SK-N-SH treated with all-trans-retinoic acid at 6 μM for 48 hours (cell line): ENCODE results near the gene MRPL42.

ENCODE experiments used
- ATAC-seq: fragments of 200-7000 bp; cut with Tn5 transposase; 3 replicates; pipeline ENCODE4 v1.9.1; 2020; ENCODE audit warnings: mild to moderate bottlenecking, moderate library complexity
- ARNTL ChIP-seq: fragments of 450-650 bp; formaldehyde crosslinking; IDR thresholded peaks from 2 replicates; pipeline ENCODE4 v1.5.0; 2020; ENCODE audit warnings: low read depth, mild to moderate bottlenecking, moderate library complexity, borderline replicate concordance
- BACH2 ChIP-seq: fragments of 250-450 bp; sonication (Bioruptor Pico); IDR thresholded peaks from 2 replicates; pipeline ENCODE4 v1.9.0; 2021; ENCODE audit warnings: mild to moderate bottlenecking, borderline replicate concordance
- CREB5 ChIP-seq: fragments of 250-450 bp; sonication (Bioruptor Pico); IDR thresholded peaks from 2 replicates; pipeline ENCODE4 v1.5.1; 2020; ENCODE audit warnings: low read depth, mild to moderate bottlenecking, moderate library complexity
- CSDC2 ChIP-seq: fragments of 250-450 bp; sonication (Bioruptor Pico); IDR thresholded peaks from 2 replicates; pipeline ENCODE4 v1.5.0; 2020; ENCODE audit warnings: mild to moderate bottlenecking, moderate library complexity
- ESRRG ChIP-seq: fragments of 250-450 bp; sonication (Bioruptor Pico); IDR thresholded peaks from 2 replicates; pipeline ENCODE4 v1.6.1; 2021; ENCODE audit warnings: mild to moderate bottlenecking
- GLIS3 ChIP-seq: fragments of 250-450 bp; sonication (Bioruptor Pico); IDR thresholded peaks from 2 replicates; pipeline ENCODE4 v1.5.0; 2020; ENCODE audit warnings: mild to moderate bottlenecking, moderate library complexity
- ISL1 ChIP-seq: fragments of 250-450 bp; sonication (Bioruptor Pico); IDR thresholded peaks from 2 replicates; pipeline ENCODE4 v2.1.2; 2022; ENCODE audit warnings: mild to moderate bottlenecking, moderate library complexity
- OSR1 ChIP-seq: fragments of 250-450 bp; sonication (Bioruptor Pico); IDR thresholded peaks from 2 replicates; pipeline ENCODE4 v1.8.0; 2022; ENCODE audit warnings: moderate library complexity, mild to moderate bottlenecking, inconsistent platforms
- PATZ1 ChIP-seq: fragments of 250-450 bp; sonication (Bioruptor Pico); IDR thresholded peaks from 2 replicates; pipeline ENCODE4 v1.8.0; 2020; ENCODE audit warnings: mild to moderate bottlenecking, moderate library complexity, borderline replicate concordance
- PPARA ChIP-seq: fragments of 250-450 bp; sonication (Bioruptor Pico); IDR thresholded peaks from 2 replicates; pipeline ENCODE4 v1.5.0; 2020; ENCODE audit warnings: mild to moderate bottlenecking, borderline replicate concordance
- RARB ChIP-seq: fragments of 250-450 bp; sonication (Bioruptor Pico); IDR thresholded peaks from 2 replicates; pipeline ENCODE4 v1.8.0; 2021; ENCODE audit warnings: mild to moderate bottlenecking, moderate library complexity
- SNAI2 ChIP-seq: fragments of 250-450 bp; sonication (Bioruptor Pico); IDR thresholded peaks from 2 replicates; pipeline ENCODE4 v1.5.0; 2020; ENCODE audit warnings: mild to moderate bottlenecking, moderate library complexity
- TOX ChIP-seq: fragments of 250-450 bp; sonication (Bioruptor Pico); IDR thresholded peaks from 2 replicates; pipeline ENCODE4 v1.8.0; 2021; ENCODE audit warnings: mild to moderate bottlenecking, moderate library complexity, borderline replicate concordance
- ZC3H10 ChIP-seq: fragments of 250-450 bp; sonication (Bioruptor Pico); IDR thresholded peaks from 2 replicates; pipeline ENCODE4 v1.5.1; 2021; ENCODE audit warnings: mild to moderate bottlenecking, moderate library complexity
- ZFP3 ChIP-seq: fragments of 250-450 bp; sonication (Bioruptor Pico); IDR thresholded peaks from 2 replicates; pipeline ENCODE4 v1.5.0; 2020; ENCODE audit warnings: mild to moderate bottlenecking, moderate library complexity
- ZFP30 ChIP-seq: fragments of 450-650 bp; formaldehyde crosslinking; IDR thresholded peaks from 2 replicates; pipeline ENCODE4 v1.5.0; 2022; ENCODE audit warnings: mild to moderate bottlenecking, moderate library complexity
- ZNF565 ChIP-seq: fragments of 450-650 bp; formaldehyde crosslinking; conservative IDR thresholded peaks from 2 replicates; pipeline ENCODE4 v1.5.0; 2020; ENCODE audit warnings: low read depth, mild to moderate bottlenecking, moderate library complexity
- ZNF8 ChIP-seq: fragments of 450-650 bp; formaldehyde crosslinking; IDR thresholded peaks from 2 replicates; pipeline ENCODE4 v1.5.0; 2020; ENCODE audit warnings: mild to moderate bottlenecking, moderate library complexity
- TF ChIP-seq, protein P1 (sequence below): fragments of 250-450 bp; sonication (Bioruptor Pico); IDR thresholded peaks from 2 replicates; pipeline ENCODE4 v1.5.1; 2021; ENCODE audit warnings: mild to moderate bottlenecking, moderate library complexity
- TF ChIP-seq, protein P2 (sequence below): fragments of 250-450 bp; sonication (Bioruptor Pico); IDR thresholded peaks from 2 replicates; pipeline ENCODE4 v1.5.0; 2020; ENCODE audit warnings: mild to moderate bottlenecking, moderate library complexity

The MRPL42 gene

DNA sequence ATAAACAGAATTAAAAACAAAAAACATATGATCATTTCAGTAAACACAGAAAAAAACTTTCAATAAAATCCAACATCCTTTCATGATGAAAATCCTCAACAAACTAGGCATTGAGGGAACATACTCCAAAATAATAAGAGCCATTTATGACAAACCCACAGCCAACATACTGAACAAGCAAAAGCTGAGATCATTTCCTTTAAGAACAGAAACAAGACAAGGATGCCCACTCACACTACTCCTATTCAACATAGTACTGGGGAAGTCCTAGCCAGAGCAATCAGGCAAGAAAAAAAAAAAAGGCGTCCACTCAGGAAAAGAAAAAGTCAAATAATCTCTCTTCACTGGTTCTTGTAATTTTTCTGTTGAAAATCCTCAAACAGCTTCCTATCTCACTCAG is 30.1 kb downstream of the MRPL42 start:
- ATAC-seq = no peak

DNA sequence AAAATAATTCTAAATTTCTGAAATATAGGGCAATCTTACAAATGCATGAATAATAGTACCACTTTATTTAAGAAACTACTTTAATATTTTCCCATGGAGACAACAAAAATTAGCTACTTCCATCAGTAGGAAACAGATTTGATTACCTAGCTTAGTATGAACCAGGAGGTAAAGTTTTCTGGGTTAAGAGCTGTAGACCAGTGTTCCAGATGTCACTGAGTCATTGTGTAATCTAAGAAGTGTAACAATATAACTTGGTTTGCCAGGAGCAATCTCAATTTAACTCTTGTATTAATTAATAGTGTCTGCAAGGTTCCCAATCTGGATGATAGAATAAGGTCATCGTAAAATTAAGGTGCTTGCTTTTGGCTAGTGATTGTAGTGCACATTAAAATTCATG is 31.5 kb downstream of the MRPL42 start:
- 0 out of 3 replicates have a peak, but pooled peaks have one; percentile 20 for ATAC-seq

More for the DNA sequence above, 30.1 kb downstream of the MRPL42 start:
- TF ChIP-seq ESRRG (CRISPR knock-in tag) = no peak

DNA sequence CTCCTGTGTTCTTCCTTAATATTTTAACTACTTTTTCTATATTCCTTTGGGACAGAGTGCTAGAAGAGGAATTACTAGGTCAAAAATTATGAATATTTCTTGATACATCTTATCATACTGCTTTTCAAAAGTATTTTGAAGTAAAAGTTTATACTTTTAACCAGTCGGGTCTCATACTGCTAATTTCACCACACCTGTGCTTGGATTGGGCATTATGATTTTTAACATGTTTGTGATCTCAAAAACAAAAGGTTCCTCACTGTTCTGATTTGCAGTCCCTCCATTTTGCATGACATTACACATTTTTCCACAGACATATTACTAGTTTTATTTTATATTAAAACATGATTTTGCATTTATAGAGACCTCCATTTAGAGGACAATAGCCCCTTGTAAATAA is 32.9 kb downstream of the MRPL42 start:
- ATAC-seq = no peak
- TF ChIP-seq CREB5 (CRISPR knock-in tag) = no peak
- TF ChIP-seq, protein P1, sequence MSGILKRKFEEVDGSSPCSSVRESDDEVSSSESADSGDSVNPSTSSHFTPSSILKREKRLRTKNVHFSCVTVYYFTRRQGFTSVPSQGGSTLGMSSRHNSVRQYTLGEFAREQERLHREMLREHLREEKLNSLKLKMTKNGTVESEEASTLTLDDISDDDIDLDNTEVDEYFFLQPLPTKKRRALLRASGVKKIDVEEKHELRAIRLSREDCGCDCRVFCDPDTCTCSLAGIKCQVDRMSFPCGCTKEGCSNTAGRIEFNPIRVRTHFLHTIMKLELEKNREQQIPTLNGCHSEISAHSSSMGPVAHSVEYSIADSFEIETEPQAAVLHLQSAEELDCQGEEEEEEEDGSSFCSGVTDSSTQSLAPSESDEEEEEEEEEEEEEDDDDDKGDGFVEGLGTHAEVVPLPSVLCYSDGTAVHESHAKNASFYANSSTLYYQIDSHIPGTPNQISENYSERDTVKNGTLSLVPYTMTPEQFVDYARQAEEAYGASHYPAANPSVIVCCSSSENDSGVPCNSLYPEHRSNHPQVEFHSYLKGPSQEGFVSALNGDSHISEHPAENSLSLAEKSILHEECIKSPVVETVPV = no peak
- TF ChIP-seq OSR1 = no peak
- TF ChIP-seq RARB (CRISPR knock-in tag) = no peak
- no peak for TF ChIP-seq GLIS3 (CRISPR knock-in tag)
- TF ChIP-seq SNAI2 (CRISPR knock-in tag) = no peak
- TF ChIP-seq ZFP30 (CRISPR knock-in tag) = no peak
- TF ChIP-seq CSDC2 = no peak
- TF ChIP-seq ARNTL = no peak

DNA sequence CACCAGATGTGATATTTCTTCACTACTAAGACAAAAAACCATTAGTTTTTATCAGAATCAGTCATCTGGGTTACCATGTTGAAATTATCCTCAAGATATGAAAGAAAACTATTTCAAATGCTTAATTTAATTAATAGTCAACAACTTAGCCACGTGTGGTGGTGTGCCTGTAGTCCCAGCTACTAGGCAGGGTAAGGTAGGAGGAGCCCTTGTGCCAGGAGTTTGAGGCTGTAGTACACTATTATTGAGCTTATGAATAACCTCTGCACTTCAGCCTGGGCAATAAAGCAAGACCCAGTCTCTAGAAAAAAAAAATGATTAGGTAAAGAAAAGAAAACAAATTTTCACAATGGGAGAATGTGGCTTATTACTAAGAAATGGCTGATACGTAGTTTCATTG is 33.4 kb downstream of the MRPL42 start:
- TF ChIP-seq BACH2 (CRISPR knock-in tag) = no peak
- TF ChIP-seq TOX = no peak
- TF ChIP-seq ZFP30 (CRISPR knock-in tag) = no peak
- no peak for TF ChIP-seq ZC3H10 (CRISPR knock-in tag)
- TF ChIP-seq CSDC2 = no peak
- TF ChIP-seq ZNF565 = no peak
- no peak for TF ChIP-seq ZNF8
- no peak for TF ChIP-seq ZFP3 (CRISPR knock-in tag)
- TF ChIP-seq PPARA (CRISPR knock-in tag) = no peak
- no peak for TF ChIP-seq ARNTL
- no peak for TF ChIP-seq OSR1
- no peak for TF ChIP-seq PATZ1 (CRISPR knock-in tag)
- TF ChIP-seq SNAI2 (CRISPR knock-in tag) = no peak
- TF ChIP-seq, protein P1 = no peak
- TF ChIP-seq, protein P2, sequence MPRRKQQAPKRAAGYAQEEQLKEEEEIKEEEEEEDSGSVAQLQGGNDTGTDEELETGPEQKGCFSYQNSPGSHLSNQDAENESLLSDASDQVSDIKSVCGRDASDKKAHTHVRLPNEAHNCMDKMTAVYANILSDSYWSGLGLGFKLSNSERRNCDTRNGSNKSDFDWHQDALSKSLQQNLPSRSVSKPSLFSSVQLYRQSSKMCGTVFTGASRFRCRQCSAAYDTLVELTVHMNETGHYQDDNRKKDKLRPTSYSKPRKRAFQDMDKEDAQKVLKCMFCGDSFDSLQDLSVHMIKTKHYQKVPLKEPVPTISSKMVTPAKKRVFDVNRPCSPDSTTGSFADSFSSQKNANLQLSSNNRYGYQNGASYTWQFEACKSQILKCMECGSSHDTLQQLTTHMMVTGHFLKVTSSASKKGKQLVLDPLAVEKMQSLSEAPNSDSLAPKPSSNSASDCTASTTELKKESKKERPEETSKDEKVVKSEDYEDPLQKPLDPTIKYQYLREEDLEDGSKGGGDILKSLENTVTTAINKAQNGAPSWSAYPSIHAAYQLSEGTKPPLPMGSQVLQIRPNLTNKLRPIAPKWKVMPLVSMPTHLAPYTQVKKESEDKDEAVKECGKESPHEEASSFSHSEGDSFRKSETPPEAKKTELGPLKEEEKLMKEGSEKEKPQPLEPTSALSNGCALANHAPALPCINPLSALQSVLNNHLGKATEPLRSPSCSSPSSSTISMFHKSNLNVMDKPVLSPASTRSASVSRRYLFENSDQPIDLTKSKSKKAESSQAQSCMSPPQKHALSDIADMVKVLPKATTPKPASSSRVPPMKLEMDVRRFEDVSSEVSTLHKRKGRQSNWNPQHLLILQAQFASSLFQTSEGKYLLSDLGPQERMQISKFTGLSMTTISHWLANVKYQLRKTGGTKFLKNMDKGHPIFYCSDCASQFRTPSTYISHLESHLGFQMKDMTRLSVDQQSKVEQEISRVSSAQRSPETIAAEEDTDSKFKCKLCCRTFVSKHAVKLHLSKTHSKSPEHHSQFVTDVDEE (CRISPR knock-in tag) = no peak
- no peak for TF ChIP-seq ISL1 (CRISPR knock-in tag)
- no peak for ATAC-seq
